ENCODE results near the gene PLEKHA7.

Gene PLEKHA7

DNA sequence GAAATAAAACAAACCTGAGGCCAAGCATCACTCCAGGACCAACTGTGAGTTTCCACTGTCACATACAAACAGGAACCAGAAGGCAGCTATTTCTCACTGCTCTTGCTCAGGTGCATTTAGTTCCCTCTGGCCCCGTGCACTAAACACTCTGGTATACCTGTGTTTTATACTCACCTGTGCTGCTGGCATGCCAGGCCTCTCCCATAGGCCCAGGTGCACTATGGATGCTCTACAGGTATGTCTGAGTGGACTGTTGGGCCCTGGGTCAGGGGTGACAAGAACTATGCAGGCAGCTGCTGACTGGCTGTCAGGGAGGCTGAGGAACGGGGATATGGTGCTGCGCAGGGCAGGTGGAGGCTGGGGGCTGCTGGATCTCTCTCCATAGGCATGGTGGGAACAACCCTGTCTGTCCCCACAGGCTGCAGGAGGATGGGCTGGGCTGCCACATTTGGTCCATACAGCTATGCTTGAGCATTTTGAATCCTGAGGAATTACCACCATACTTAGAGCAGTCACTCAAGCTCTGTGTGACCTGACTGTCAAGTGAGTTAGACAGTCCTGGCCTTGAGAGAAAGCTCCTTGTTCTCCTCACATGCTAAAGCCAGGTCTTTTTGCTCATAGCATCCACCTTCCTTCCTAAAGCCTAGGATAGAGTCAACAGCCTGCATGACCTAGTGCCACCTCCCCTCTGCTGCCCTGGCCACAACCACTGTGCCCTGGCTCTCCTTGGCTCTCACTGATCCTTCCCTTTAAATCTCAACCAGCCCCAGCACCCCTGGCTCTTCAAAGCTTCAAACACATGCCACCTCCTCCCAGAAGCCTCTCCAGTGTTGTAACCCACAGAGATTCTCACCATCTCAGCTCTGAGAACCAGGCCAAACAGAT is 202.8 kb downstream of the PLEKHA7 start:
- DNase-seq (ENCODE audit: low read depth in 2 of 2): no peak

DNA sequence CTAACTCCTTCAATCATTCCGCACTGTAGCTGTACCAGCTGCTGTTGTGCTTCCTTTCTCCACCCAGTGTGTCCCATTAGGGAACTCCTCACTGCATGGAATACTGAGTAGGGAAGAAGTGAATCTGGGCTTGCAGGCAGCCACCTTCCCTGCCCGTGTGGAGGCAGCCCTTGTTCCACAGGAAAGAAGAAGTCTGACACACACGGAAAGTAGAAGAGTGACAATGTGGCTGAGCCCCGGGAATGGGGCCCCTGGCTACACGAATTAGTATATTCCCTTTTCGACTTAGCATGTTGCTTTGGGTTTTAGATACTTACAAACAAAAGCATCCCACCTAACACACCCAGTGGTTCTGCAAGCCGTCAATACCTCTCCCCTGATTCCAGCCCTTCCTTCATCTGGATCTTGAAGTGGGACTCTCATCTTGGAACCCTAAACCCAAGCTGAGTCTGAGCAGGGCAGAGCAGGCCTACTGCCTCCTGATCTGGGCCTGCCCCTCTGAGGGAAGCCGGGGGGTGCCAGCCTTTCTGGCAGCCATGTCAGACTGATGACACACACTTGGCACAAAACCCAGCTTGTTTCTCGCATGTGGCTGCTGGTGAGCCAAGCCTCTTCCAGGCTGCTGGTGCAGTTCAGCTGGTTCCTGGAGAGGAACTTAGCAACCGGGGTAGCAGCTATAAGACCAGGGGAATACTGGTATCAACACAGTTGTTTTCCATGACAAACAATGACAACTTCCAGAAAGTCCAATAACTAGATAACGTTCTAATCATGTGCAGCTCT is 204.1 kb downstream of the PLEKHA7 start:
- DNase-seq (ENCODE audit: low read depth in 2 of 2): no peak

- DNase-seq (ENCODE audit: low read depth in 2 of 2): no peak
Measured at GRCh38 chr11:16807306-16807705, 206.9 kb downstream of the PLEKHA7 start.

DNA sequence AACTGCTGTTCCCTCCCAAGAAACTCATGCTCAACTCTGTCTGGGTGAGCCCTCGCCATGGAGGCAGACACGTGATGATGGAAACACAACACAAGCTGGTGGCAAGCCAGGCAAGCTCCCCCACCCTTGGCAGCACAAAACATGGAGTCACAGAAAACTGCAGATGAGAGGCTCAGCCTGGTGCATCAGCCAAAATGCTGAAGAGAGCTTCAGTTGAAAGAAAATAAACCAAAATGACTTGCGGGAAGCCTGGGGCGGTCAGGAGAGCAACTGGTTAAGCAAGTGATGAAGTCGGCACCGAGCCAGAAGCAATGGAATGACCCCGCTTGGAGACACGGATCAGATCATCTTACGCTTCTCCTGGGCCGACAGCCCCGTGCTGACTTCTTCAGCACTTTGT is 207.4 kb downstream of the PLEKHA7 start:
- DNase-seq (ENCODE audit: low read depth in 2 of 2): no peak

DNA sequence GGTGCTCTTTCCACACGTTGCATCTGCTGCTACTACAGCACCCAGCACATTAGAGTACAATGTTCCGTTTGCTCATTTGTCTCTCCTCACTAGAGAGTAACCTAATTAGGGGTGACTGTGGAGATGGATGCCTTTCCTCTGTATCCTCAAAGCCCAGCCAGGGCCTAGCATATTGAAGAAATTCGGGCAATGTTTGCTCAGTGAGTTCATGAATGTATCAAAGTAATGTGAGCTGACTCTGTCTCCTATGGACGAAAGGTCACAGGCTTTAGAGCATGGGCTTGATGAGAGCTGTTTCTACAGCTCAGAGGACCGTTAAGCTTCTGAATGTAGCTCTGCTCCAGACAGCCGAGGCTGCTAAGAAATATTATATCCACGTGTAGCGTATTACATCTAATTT is 208.3 kb downstream of the PLEKHA7 start:
- no peak for DNase-seq (ENCODE audit: low read depth in 2 of 2)

- DNase-seq (ENCODE audit: low read depth in 2 of 2): no peak
Measured at GRCh38 chr11:16804104-16804947, 209.9 kb downstream of the PLEKHA7 start.

- DNase-seq (ENCODE audit: low read depth in 2 of 2): no peak
Measured at GRCh38 chr11:16801288-16801980, 212.8 kb downstream of the PLEKHA7 start.

DNA sequence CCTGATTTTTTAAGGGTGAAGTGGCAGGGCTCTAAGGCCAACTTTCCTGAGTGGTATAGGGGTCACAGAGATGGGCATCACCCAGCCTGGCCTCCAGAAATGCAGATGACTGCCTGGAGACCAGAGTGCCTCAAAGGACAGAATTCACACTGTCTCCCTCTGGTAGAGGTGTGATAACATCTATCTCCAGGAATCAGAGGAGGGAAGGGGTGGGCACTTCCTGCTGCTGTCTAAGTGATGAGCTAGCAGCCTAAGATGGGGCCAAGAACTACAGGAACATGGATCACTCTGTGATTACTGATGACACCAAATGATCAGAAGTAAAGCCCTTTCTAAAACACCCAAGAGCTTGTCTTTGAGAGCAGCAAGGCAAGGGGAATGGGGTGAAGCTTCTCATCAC is 213.8 kb downstream of the PLEKHA7 start:
- no peak for DNase-seq (ENCODE audit: low read depth in 2 of 2)

GRCh38 chr11:16799890-16800289 is 214.3 kb downstream of the PLEKHA7 start:
- no peak for DNase-seq (ENCODE audit: low read depth in 2 of 2)

DNA sequence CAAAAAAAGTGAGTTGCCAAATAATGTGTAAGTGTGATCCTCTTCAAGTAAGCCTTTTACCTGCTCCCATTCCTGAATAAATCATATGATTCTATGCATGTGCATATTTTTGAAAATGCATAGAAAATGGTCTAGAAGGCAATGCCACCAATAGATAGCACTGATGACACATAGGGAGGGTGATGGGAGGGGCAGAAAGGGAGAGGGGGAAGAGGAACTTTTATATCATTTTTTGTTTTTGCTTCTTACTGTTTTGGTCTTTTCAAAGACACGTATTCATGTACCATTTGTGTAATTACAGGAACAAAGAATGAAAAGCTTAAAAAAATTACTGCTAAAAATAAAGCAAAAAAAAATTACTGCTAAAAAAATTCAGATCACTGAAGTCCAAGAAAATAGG is 215.0 kb downstream of the PLEKHA7 start:
- no peak for DNase-seq (ENCODE audit: low read depth in 2 of 2)

DNA sequence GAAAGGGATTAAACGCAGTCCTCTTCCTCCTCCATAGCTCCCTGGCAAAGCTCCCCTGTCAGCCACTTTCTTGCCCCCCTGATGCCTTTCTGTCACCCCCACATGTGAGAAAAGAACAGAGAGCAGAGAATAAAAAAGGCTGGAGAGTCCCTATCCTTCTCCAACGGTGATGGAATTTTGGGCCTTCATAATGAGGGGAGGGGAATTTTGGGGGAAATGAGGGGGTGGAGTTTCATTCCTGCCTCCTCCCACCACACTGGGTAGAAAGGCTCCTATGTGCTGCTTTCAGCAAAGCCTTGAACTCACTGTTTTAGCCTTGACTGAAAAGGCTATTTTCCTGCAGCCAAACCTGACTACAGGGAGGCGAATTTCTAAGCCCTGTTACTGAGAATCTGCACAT is 216.4 kb downstream of the PLEKHA7 start:
- no peak for DNase-seq (ENCODE audit: low read depth in 2 of 2)

DNA sequence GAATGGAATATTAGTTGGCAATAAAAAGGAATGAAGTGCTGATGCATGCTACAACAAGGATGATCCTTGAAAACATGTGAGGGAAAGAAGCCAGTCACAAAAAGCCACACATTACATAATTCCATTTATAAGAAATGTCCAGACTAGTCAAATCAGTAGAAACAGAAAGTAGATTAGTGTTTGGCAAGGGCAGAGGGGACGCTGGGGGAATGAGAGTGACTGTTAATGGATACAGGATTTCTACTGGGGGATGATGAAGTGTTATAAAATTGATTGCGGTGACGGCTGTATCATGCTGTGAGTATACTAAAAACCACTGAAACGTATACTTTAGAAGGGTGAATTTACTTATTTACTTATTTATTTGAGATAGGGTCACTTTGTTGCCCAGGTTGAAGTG is 217.9 kb downstream of the PLEKHA7 start:
- DNase-seq (ENCODE audit: low read depth in 2 of 2): no peak

DNA sequence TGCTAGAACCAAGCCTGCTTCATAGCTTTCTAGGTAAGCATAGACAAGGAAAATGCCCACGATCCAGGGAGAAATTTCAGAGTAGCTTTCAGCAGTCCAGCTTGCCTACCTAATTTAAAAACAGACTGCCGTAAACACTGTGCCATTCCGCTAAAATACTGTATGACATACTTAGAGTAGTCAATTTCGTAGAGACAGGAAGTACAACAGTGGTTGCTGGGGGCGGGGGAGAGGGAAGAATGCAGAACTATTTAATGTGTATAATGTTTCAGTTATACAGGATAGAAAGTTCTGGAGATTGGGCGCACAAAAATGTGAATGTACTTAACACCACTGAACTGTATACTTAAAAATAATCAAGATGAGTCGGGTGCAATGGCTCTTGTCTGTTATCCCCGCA is 219.1 kb downstream of the PLEKHA7 start:
- DNase-seq (ENCODE audit: low read depth in 2 of 2): no peak

- DNase-seq (ENCODE audit: low read depth in 2 of 2): no peak
Measured at GRCh38 chr11:16794047-16794818, 220.0 kb downstream of the PLEKHA7 start.

DNA sequence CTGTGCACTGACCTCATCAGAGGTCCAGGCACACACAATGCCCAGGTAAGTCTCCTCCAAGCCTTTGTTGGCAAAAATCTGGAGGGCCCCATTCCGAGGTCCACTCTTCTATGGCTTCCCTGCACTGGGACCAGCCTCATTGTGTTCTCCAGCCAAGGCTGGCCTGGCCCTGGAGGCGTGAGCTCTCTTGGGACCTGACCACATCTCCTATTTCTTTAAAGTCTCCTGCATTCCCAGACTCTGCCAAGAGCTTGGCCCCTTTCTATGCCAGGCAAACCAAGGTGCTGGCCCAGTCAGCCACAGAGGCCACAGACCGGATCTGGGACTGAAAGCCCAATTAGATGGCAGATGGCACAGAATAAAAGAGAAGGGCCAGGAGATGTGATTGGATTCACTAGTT is 220.7 kb downstream of the PLEKHA7 start:
- DNase-seq (ENCODE audit: low read depth in 2 of 2): no peak

DNA sequence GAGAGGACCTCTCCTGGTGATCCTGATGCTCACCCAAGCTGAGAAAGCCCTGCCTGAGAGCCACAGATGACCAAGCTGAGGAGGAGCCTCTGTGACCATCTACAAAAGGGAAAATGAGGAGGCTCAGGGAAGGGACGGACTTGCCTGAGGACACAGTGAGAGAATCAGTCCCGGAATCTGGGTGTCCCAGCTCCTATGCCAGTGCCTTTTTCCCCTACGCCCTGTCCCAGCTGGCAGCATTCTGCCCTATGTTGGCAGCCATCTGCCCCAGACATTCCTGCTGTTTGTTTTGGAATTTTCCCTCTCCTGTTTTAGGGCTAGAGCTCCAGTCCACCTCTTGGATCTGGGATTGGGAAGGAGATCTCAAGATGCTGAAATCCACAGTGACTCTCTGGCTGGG is 221.2 kb downstream of the PLEKHA7 start:
- DNase-seq (ENCODE audit: low read depth in 2 of 2): no peak

- DNase-seq (ENCODE audit: low read depth in 2 of 2): no peak
Measured at GRCh38 chr11:16792426-16792825, 221.8 kb downstream of the PLEKHA7 start.

- DNase-seq (ENCODE audit: low read depth in 2 of 2): peak; percentile 78 to 79
Measured at GRCh38 chr11:16791191-16791961, 222.8 kb downstream of the PLEKHA7 start.

DNA sequence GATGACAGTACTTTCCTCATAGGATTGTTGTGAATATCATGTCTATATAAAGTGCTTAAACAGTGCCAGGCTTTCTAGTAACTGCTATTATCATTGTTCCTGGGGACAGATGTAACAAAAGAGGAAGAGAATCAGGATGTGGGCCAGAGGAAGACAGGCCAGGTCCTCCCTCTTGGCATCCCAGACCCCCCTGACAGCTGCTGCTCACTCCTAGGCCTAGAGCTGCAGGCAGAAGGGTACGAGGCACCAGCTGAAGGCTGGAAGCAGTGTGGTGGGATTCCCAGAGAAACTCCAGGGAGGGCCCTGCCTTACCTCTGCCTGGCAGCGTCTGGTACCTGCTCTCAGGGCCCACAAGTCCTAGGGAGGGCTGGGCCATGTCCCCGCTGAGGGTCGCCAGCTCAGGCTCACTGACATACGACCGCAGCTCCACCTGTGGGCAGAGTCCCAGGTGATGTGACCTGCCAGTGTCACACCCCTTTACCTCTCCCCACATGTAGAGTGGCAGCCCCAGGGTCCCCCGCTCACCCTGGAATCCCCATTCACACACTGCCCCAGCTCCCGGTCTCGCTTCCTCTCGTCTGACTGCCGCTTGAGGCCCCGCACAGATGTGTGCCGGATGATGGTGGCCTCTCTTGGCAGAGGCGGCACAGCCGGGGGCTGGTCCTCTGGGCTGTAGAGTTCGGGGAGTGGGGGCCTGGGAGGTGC is 223.6 kb downstream of the PLEKHA7 start:
- no peak for DNase-seq (ENCODE audit: low read depth in 2 of 2)

Measured in fibroblast of skin of left quadriceps (primary cell).